Measurements from ENCODE around the gene GRK5.
"Not testable (repeated sequence)": the region's sequence is repeated elsewhere in the genome, so short reads cannot be mapped to it uniquely, and the experiment has no call there.

The GRK5 gene

DNA sequence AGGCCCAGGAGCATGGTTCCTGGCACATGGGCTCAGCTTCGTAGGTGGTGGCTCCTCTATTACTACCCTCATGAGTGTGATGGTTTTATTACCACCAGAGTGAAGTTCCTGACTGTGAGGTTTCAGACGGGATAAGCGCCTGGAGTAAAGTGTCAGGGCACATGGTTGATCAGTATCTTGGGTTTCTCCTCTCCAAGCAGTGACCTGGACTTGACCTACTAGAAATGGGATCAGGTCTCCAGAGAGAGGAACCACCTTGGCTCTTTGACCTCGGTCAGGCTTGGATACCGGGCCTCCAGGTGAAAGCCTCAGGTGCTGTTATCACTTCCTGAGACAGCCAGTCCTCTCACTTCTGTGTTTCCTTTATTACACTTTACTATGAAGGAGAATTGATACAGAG is 67.7 kb downstream of the GRK5 start:
- no peak overlapping the region for H3K9ac ChIP-seq (ENCODE audit: low read length)
- no peak overlapping the region for H3K18ac ChIP-seq (ENCODE audit: low read length)
- WGBS (ENCODE audit: extremely low coverage, insufficient coverage, low lambda C conversion rate) = no CpG with 5 or more reads among the region's 5 CpGs
- H4K8ac ChIP-seq (ENCODE audit: low read depth, low read length) = no peak overlapping the region
- H3K27me3 ChIP-seq (ENCODE audit: insufficient read depth, low read length, poor library complexity) = no peaks in the 10 kb centered on the region
- no peaks in the 10 kb centered on the region for H3K79me2 ChIP-seq (ENCODE audit: control insufficient read depth, insufficient read depth, low read length)
- no peak overlapping the region for H3K23ac ChIP-seq (ENCODE audit: low read length)
- DNase-seq = no peak
- H2BK120ac ChIP-seq (ENCODE audit: low read depth, low read length) = no peak overlapping the region
- no peak overlapping the region for H4K5ac ChIP-seq (ENCODE audit: low read length)
- H2AK5ac ChIP-seq (ENCODE audit: low read length) = no peak overlapping the region
- H3K79me1 ChIP-seq (ENCODE audit: low read length) = no peaks in the 10 kb centered on the region
- no peaks in the 10 kb centered on the region for H3K4me1 ChIP-seq (ENCODE audit: control insufficient read depth, low read depth, low read length)
- H3K4ac ChIP-seq (ENCODE audit: low read depth, low read length) = no peak overlapping the region
- H3K27ac ChIP-seq (ENCODE audit: low read depth, low read length) = no peak overlapping the region
- H2BK15ac ChIP-seq (replicated peaks; ENCODE audit: low read depth) = no peak overlapping the region
- no peak overlapping the region for H3K4me3 ChIP-seq (ENCODE audit: low read length)
- H3K4me2 ChIP-seq (ENCODE audit: low read length) = no peak overlapping the region
- no peak overlapping the region for H2BK5ac ChIP-seq (ENCODE audit: low read length)
- H3K56ac ChIP-seq (ENCODE audit: low read length) = no peak overlapping the region
- H3K36me3 ChIP-seq (ENCODE audit: control insufficient read depth, insufficient read depth, low read length) = no peaks in the 10 kb centered on the region

DNA sequence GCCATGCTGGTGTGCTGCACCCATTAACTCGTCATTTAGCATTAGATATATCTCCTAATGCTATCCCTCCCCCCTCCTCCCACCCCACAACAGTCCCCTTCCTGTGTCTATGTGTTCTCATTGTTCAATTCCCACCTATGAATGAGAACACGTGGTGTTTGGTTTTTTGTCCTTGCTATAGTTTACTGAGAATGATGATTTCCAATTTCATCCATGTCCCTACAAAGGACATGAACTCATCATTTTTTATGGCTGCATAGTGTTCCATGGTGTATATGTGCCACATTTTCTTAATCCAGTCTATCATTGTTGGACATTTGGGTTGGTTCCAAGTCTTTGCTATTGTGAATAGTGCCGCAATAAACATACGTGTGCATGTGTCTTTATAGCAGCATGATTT is 68.8 kb downstream of the GRK5 start:
- H3K18ac ChIP-seq (ENCODE audit: low read length); DNase-seq; H3K9ac ChIP-seq (ENCODE audit: low read length); H2BK5ac ChIP-seq (ENCODE audit: low read length); H3K27me3 ChIP-seq (ENCODE audit: insufficient read depth, low read length, poor library complexity); H4K5ac ChIP-seq (ENCODE audit: low read length); H3K79me2 ChIP-seq (ENCODE audit: control insufficient read depth, insufficient read depth, low read length); H3K23ac ChIP-seq (ENCODE audit: low read length); H2AK5ac ChIP-seq (ENCODE audit: low read length); H3K56ac ChIP-seq (ENCODE audit: low read length); H3K36me3 ChIP-seq (ENCODE audit: control insufficient read depth, insufficient read depth, low read length); H2BK120ac ChIP-seq (ENCODE audit: low read depth, low read length); H3K4me1 ChIP-seq (ENCODE audit: control insufficient read depth, low read depth, low read length); H3K79me1 ChIP-seq (ENCODE audit: low read length); H3K4ac ChIP-seq (ENCODE audit: low read depth, low read length); H3K4me2 ChIP-seq (ENCODE audit: low read length); H2BK15ac ChIP-seq (replicated peaks; ENCODE audit: low read depth); H3K27ac ChIP-seq (ENCODE audit: low read depth, low read length); H4K8ac ChIP-seq (ENCODE audit: low read depth, low read length); H3K4me3 ChIP-seq (ENCODE audit: low read length): not testable (repeated sequence)
- WGBS (ENCODE audit: extremely low coverage, insufficient coverage, low lambda C conversion rate) = no CpG with 5 or more reads among the region's 4 CpGs

DNA sequence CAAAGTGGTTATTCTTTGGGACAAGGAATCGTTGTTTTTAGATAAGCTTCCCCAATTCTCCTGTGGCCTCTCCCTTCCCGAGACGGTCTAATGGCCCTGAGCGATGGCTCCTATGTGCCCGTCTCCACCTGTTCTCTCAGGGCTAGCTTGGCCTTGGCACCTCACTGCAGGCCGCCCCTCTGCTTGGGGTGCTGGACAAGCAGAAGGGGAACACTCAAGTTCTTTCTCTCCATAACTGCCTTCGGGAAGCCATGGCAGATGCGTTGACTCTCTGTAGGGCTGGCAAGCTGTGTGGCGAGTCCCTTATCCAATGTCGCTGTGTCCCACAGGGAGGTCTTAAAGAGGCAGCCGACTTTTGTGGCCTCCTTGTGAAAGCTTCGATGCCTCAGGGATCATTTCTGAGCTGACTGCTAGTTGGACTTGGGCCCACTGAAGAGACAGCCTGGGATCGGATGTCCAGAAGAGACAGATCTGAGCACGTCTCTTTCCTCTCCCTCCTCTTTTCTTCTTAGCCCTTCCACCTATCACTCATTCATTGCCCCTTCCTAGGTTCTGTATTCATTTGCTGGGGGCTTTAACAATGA is 70.8 kb downstream of the GRK5 start:
- Histone ChIP-seq H3K4me2 (ENCODE audit: low read length) (no peak overlapping the region), H3K4me3 (ENCODE audit: low read length) (no peak overlapping the region), H3K4me1 (ENCODE audit: control insufficient read depth, low read depth, low read length) (no peaks in the 10 kb centered on the region), H3K79me2 (ENCODE audit: control insufficient read depth, insufficient read depth, low read length) (no peaks in the 10 kb centered on the region), H3K79me1 (ENCODE audit: low read length) (no peaks in the 10 kb centered on the region), H4K5ac (ENCODE audit: low read length) (no peak overlapping the region), H3K27ac (ENCODE audit: low read depth, low read length) (no peak overlapping the region), H3K56ac (ENCODE audit: low read length) (no peak overlapping the region), H4K8ac (ENCODE audit: low read depth, low read length) (no peak overlapping the region), H2BK5ac (ENCODE audit: low read length) (no peak overlapping the region), H3K36me3 (ENCODE audit: control insufficient read depth, insufficient read depth, low read length) (no peaks in the 10 kb centered on the region), H2AK5ac (ENCODE audit: low read length) (no peak overlapping the region), H2BK120ac (ENCODE audit: low read depth, low read length) (no peak overlapping the region), H3K27me3 (ENCODE audit: insufficient read depth, low read length, poor library complexity) (no peaks in the 10 kb centered on the region), H2BK15ac (replicated peaks; ENCODE audit: low read depth) (no peak overlapping the region), H3K9ac (ENCODE audit: low read length) (no peak overlapping the region), H3K18ac (ENCODE audit: low read length) (no peak overlapping the region), H3K23ac (ENCODE audit: low read length) (no peak overlapping the region), H3K4ac (ENCODE audit: low read depth, low read length) (no peak overlapping the region)
- DNase-seq = no peak
- no CpG with 5 or more reads among the region's 14 CpGs for WGBS (ENCODE audit: extremely low coverage, insufficient coverage, low lambda C conversion rate)

DNA sequence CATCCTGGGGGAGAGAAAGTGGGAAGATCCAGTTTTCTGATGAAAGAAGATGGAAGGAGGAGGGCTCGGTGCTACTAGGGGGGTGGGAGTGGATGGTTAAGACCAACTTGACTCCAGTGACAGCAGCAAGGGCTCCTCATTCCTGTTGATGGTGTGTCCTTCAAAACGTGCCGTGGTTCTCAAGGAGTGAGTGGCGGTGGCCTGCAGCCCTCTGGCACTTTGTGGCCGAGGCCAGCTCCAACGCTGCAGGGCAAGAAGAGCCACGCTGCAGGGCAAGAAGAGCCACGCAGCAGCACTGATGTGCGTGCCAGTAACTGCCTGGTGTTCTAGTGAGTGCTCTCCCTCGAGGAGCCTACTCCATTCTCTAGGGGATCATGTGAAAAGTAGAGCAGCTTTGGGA is 72.1 kb downstream of the GRK5 start:
- Histone ChIP-seq H3K4ac (ENCODE audit: low read depth, low read length) (no peak overlapping the region), H3K18ac (ENCODE audit: low read length) (no peak overlapping the region), H3K4me1 (ENCODE audit: control insufficient read depth, low read depth, low read length) (no peaks in the 10 kb centered on the region), H2BK5ac (ENCODE audit: low read length) (no peak overlapping the region), H3K27ac (ENCODE audit: low read depth, low read length) (no peak overlapping the region), H3K23ac (ENCODE audit: low read length) (no peak overlapping the region), H4K8ac (ENCODE audit: low read depth, low read length) (no peak overlapping the region), H2AK5ac (ENCODE audit: low read length) (no peak overlapping the region), H3K36me3 (ENCODE audit: control insufficient read depth, insufficient read depth, low read length) (no peaks in the 10 kb centered on the region), H2BK120ac (ENCODE audit: low read depth, low read length) (no peak overlapping the region), H3K56ac (ENCODE audit: low read length) (no peak overlapping the region), H3K79me1 (ENCODE audit: low read length) (no peaks in the 10 kb centered on the region), H3K79me2 (ENCODE audit: control insufficient read depth, insufficient read depth, low read length) (no peaks in the 10 kb centered on the region), H3K27me3 (ENCODE audit: insufficient read depth, low read length, poor library complexity) (no peaks in the 10 kb centered on the region), H2BK15ac (replicated peaks; ENCODE audit: low read depth) (no peak overlapping the region), H3K4me2 (ENCODE audit: low read length) (no peak overlapping the region), H3K4me3 (ENCODE audit: low read length) (no peak overlapping the region), H4K5ac (ENCODE audit: low read length) (no peak overlapping the region), H3K9ac (ENCODE audit: low read length) (no peak overlapping the region)
- DNase-seq = no peak
- no CpG with 5 or more reads among the region's 10 CpGs for WGBS (ENCODE audit: extremely low coverage, insufficient coverage, low lambda C conversion rate)

DNA sequence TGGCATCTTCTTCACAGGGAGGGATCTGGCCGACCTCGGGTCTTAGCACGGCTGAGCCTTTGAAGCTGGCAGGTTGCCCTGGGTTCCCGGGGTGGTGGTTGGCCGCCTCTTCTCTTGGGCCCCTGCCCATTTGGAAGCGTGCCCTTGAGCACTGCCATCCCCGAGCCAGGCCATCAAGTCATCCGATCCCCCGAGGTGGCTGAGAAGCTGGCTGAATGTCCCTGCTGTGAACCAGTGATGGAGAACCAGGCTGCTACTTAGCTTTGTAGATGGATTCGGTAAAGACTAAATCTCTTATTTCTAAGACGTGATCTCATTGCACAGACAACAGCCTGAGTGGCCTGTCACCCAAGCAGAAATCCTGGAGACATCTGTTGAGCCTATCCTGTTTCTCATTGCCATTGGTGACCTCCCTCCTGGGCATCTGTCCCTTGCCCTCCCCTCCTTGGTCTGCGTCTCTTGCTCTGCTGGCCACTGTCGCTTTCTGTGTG is 74.3 kb downstream of the GRK5 start:
- Histone ChIP-seq H3K56ac (ENCODE audit: low read length) (no peak overlapping the region), H3K79me2 (ENCODE audit: control insufficient read depth, insufficient read depth, low read length) (no peaks in the 10 kb centered on the region), H3K18ac (ENCODE audit: low read length) (no peak overlapping the region), H3K36me3 (ENCODE audit: control insufficient read depth, insufficient read depth, low read length) (no peaks in the 10 kb centered on the region), H3K23ac (ENCODE audit: low read length) (no peak overlapping the region), H3K9ac (ENCODE audit: low read length) (no peak overlapping the region), H2BK15ac (replicated peaks; ENCODE audit: low read depth) (no peak overlapping the region), H3K4me1 (ENCODE audit: control insufficient read depth, low read depth, low read length) (no peaks in the 10 kb centered on the region), H4K5ac (ENCODE audit: low read length) (no peak overlapping the region), H2BK120ac (ENCODE audit: low read depth, low read length) (no peak overlapping the region), H3K27me3 (ENCODE audit: insufficient read depth, low read length, poor library complexity) (no peaks in the 10 kb centered on the region), H2BK5ac (ENCODE audit: low read length) (no peak overlapping the region), H3K79me1 (ENCODE audit: low read length) (no peaks in the 10 kb centered on the region), H2AK5ac (ENCODE audit: low read length) (no peak overlapping the region), H4K8ac (ENCODE audit: low read depth, low read length) (no peak overlapping the region), H3K27ac (ENCODE audit: low read depth, low read length) (no peak overlapping the region), H3K4ac (ENCODE audit: low read depth, low read length) (no peak overlapping the region), H3K4me3 (ENCODE audit: low read length) (no peak overlapping the region), H3K4me2 (ENCODE audit: low read length) (no peak overlapping the region)
- WGBS (ENCODE audit: extremely low coverage, insufficient coverage, low lambda C conversion rate) = no CpG with 5 or more reads among the region's 13 CpGs
- no peak for DNase-seq

DNA sequence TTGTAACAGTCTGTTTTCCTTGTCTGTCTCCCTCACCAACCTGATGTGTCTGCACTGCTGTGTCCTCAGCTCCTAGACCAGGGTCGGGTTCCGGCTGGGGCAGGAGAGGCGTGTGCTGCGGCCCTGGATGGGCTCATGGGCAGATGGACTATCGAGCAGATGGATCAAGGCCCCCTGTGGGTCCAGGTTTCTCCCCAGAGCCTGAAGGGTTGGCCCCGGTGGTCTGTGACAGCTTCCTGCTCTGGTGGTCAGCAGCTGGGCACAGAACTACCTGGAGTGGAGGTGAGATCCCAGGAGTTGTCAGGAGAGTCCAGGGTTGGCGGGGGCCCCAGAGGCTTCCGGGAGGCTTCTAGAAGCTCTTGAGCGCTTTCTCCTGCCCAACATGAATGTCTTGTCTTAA is 75.1 kb downstream of the GRK5 start:
- Histone ChIP-seq H4K5ac (ENCODE audit: low read length) (no peak overlapping the region), H2AK5ac (ENCODE audit: low read length) (no peak overlapping the region), H3K79me1 (ENCODE audit: low read length) (no peaks in the 10 kb centered on the region), H3K4me3 (ENCODE audit: low read length) (no peak overlapping the region), H2BK120ac (ENCODE audit: low read depth, low read length) (no peak overlapping the region), H3K27me3 (ENCODE audit: insufficient read depth, low read length, poor library complexity) (no peaks in the 10 kb centered on the region), H2BK15ac (replicated peaks; ENCODE audit: low read depth) (no peak overlapping the region), H3K4ac (ENCODE audit: low read depth, low read length) (no peak overlapping the region), H3K4me1 (ENCODE audit: control insufficient read depth, low read depth, low read length) (no peaks in the 10 kb centered on the region), H3K4me2 (ENCODE audit: low read length) (no peak overlapping the region), H3K36me3 (ENCODE audit: control insufficient read depth, insufficient read depth, low read length) (no peaks in the 10 kb centered on the region), H3K9ac (ENCODE audit: low read length) (no peak overlapping the region), H4K8ac (ENCODE audit: low read depth, low read length) (no peak overlapping the region), H2BK5ac (ENCODE audit: low read length) (no peak overlapping the region), H3K56ac (ENCODE audit: low read length) (no peak overlapping the region), H3K23ac (ENCODE audit: low read length) (no peak overlapping the region), H3K79me2 (ENCODE audit: control insufficient read depth, insufficient read depth, low read length) (no peaks in the 10 kb centered on the region), H3K27ac (ENCODE audit: low read depth, low read length) (no peak overlapping the region), H3K18ac (ENCODE audit: low read length) (no peak overlapping the region)
- WGBS (ENCODE audit: extremely low coverage, insufficient coverage, low lambda C conversion rate) = no CpG with 5 or more reads among the region's 9 CpGs
- DNase-seq = no peak

All from mesendoderm (in vitro differentiated cells).